ENCODE measurements around the gene POLA2.

The POLA2 gene

DNA sequence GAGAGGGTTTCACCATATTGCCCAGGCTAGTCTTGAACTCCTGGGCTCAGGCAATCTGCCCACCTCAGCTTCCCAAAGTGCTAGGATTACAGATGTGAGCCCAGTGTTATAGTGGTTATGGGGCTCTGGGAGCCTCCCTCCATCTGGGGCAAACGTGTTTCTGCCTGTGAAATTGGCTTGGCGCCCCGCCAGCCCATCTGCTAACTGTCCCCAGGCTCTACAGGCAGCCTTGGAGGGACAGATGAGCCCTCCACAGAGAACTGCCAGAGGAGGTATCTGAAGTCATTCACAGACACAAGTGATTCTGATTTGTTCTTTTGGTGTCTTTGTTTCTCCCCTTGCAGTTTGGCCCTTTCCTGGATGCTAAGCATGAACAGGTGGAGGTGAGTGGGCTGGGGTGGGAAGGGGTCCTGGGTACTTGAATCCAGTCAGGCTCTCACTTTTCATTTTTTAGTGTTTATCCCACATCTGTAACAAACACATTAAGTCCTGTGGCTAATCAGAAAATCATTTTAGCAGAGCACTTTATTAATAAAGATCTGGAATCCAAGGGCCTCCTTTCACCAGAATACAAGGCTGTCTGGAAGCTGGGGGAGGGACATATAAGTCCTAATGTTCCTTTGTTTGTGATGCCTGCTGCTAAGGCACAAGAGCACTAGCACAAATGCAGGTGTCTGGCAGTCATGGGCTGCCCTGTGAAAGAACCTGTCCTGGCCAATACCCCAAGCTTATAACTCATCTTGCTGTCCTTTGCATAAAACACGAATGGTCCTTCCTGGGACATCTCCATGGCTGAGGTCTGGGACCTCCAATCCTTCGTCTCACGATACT, 27.2 kb downstream of the POLA2 start:
- DNase-seq = no peak

DNA sequence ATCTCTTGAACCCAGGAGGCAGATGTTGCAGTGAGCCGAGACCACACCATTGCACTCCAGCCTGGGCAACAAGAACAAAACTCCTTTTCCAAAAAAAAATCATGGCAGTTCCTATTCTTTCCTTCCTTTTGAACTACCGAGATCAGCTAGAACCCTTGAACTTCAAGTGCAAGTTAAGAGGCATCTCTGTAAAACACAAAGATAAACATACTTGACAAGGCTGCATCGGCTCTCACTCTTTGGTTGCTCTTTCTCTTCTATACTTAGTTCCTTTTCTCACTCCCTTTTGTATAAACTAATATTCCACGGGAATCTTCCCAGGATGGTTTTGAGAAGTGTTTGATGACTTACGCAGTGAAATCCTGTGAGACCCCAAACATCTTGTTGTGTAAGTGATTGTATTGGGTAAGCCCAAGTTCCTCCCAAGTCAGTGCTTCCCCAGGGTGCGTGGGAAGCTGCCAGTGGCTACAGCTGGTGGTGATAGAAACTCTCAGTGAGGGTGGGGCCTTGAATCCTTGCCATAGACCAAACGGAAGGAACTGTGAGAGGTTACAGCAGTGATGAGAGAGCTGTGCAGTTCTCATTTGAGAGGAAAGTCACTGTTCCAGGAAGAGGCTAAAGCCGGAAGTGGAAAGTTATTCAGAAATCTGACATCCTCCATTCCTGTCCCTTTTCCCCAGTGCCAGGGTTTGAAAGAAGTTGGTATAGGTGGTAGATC, 28.8 kb downstream of the POLA2 start:
- DNase-seq = no peak

DNA sequence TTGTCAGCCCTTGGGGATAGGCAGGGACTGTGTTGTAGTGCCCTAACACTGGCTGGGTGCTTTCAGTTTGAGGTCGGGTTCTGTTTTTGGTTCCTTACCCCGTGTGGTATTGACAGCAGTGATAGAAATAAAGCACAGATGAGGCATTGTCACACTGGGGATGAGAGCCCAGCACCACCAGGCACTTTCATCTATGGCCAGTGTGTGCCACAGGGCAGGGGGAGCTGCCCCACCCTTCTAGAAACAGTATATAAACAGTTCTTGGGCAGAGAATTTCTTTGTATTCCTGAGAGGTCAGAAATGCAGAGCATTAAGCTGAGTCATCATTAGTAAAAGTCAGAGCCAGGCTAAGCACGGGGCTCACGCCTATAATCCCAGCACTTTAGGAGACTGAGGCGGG, 29.9 kb downstream of the POLA2 start:
- DNase-seq = no peak

DNA sequence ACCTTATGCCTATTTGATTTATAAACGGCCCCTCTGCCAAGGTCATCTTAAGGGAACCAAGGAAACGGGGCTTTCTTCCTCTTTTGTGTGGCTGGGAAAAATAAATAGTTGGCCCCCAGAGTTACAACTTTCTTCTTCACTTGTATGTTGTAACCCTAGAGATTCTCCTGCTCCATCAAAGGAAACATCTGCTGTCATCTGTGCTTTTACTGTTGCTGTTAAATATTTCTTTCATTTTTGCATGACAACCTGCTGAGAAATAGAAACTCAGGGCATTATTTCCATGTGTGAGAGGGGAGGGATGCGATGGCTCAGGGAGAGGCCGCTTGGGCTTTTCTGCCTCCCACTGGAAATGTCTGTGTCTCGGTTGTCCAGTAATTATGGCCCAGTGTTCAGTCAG, 31.1 kb downstream of the POLA2 start:
- no peak for DNase-seq

DNA sequence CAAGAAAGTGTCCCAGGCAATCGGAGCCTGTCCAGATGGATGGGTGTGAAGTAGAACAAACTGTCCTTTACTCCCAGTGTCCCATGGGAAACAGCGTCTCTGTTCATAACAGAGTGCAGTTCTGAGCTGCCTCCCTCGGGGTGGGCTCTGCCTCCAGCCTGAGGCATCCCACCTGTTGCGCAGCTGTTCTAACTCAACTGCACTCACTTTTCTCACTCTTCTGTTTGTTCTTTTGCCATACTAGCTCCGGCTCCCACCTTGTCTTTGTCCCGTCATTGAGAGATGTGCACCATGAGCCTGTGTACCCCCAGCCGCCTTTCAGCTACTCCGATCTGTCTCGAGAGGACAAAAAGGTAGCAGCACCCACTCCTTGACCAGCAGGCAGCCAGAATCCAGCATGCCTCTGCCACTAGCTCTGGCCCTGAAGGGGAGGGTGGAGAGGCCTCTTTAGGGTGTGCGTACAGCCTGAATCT, 32.2 kb downstream of the POLA2 start:
- DNase-seq = no peak

DNA sequence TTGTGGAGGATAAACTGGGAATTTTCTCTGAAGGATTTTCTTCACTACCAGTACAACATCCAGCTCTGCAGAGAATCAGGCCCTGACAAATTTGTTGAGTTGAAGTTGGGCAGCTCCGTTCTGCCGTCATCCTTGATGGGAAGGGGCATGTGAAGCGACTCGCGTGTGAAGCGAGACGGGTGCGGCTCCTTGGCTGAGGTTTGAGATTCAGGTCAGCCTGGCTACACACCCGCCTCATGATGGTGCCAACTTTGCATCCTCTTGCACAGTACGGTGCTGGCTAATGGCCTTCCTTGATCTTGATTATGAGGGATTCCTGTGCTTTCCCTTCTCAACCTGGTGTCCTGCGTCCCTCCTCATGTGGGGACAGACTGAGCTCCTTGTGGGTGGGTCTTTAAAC, 33.2 kb downstream of the POLA2 start:
- DNase-seq = no peak

DNA sequence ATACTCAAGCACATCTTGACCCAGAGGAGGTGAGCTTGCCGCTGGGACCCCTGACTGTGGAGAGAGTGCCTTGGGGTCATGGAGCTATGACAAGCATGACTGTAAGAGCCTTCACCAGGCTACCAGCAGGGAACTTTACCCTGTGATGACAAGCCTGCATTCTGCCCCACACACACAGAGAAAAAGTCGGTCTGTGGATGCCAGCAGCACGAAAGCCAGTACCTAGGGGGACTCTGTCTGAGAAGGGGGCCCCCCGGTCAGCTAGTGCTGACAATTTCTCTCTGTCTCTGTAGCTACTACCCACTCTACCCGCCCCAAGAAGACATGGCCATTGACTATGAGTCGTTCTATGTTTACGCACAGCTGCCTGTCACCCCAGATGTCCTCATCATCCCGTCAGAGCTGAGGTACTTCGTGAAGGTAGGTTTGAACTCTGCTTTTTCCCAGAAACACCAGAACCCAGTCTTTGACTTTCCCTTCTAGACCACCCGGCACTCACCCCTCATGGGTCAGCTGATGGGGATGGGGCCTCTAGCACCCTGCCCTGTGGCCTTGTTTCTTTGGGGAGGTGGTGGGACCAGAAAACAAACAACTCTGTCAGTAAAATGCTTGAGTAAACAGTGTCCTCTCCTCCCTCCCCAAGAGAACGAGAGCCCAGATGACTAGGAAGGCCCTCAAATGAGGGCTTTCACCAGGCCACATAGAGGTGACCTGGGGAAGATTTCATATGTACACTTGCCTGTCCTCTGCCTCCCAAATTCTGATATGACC, 34.0 kb downstream of the POLA2 start:
- DNase-seq = no peak

DNA sequence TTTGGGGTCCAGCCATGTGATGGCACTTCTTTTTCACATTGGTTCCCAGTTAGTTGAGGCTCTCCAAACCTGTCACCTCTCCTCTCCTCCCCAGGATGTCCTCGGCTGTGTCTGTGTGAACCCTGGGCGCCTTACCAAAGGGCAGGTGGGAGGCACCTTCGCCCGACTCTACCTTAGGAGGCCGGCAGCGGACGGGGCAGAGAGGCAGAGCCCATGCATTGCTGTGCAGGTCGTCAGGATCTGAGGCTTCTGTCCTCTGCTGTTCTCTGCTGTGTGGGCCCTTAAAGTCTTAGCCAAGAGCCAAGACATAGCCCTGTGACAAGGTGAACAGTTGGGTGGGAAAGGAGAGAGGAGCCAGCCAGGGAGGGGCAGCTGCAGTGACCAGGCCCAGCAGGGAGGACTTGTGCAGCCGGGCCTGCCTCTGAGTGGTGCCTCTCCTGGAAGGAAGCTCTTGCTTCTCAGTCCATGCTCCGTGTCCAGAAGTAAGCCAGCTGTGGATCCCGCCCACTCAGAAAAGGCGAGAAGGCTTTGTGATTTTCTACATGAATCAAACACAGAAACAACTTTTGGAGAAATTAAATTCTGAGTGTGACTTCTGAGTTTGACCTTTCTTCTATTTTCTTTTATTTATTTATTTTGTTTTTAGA, 35.4 kb downstream of the POLA2 start:
- no peak for DNase-seq

DNA sequence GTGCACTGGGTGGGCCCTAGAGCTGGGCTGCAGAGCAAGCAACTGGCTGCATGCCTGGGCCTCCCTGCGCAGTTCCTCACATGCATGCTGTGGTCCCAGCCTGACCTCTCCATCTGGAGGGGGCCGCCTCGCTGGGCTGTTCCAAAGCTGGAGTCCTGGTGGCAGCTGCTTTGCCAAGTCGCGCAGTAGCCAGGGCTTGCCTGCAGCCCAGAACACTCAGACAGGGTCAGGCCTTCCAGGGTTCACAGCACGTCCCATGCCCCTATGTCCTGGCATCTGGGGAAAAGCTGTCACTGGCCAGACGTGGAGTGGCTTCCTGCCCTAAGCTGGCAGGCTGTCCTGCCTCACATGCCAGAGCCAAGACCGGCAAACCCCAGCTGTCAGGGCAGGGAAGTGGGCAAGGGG, 36.4 kb downstream of the POLA2 start:
- no peak for DNase-seq

DNA sequence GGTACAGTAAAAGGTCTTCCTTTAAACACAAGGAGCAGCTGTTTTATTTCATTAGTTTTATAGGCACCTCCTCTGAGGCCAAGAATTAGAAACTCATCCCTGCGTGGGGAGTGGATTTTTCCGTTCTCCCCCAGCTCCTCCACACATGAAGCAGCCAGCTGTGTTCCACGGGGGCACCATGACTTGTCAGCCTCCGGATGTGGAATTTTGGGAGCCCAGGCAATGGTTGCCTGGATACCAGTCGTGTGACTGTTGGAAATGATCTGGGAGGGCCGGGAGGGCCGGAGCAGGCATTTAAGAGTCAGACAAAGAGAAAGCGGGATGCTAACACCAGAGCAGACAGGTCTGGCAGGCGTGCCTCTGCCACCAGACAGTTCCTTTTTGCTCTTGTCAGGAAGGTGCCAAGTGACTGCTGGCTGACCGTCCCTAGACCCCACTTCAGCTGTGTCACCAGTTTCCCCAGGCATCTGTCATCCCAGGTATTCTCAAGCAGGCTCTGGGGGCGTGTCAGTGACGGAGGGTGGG, 37.0 kb downstream of the POLA2 start:
- DNase-seq = no peak

DNA sequence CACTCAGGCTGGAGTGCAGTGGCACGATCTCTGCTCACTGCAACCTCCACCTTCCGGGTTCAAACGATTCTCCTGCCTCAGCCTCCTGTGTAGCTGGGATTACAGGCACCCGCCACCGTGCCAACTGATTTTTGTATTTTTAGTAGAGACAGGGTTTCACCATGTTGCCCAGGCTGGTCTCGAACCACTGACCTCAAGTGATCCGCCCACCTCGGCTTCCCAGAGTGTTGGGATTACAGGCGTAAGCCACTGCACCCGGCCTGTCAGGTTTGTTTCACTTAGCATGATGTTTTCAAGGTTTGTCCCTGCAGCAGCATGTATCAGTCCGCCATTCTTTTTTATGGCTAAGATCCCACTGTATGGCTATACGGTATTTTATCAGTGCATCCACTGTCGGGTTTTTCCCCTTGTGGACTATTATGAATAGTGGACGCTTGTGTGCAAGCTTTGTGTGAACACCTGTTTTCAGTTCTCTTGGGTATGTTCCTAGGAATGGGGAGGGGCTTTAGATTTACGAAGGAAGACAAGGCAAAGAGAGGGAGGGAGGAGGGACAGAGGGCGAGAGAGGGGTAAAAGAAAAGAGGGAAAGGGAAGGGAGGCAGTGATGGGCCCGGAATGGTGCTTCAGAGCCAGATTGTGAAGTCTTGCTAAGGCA, 39.0 kb downstream of the POLA2 start:
- DNase-seq = no peak

DNA sequence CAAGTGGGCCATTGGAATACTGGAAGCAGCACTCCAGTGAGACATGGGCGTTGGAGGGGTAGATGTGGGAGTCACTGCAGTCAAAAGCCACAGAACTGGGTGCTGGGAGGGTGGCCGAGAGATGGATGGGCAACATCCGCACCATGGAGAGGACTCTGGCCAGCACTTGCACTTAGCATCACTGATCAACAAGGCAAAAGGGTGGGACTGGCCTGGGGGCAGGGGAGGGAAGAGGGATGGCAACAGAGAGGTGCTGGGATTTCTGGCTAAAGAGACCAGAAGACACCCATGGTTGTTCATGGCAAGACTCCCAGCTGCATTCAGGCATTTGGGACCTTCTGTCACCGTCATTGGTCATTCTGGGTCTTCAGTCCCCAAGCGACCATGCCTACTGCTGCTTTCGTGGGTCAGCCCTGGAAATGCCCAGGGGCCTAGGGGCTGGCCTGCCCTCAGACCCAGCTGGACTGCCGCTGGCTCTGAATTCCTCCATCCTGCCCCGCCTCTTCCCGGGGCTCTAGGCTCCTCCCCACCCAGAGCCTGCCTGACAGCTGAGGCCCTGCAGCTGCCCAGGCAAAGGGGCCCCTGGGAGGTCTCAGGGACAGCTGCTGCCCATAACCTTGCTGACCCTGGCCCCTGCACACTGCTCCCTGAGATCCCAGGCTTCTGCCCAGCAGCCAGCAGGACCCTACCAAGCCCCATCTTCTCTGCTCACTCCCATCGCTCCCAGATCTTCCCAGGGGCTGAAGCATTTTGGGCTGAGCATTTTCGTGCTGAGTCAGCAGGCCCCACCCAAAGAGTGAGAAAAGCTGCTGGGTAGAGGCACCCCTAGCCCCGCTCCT, 39.9 kb downstream of the POLA2 start:
- no peak for DNase-seq

DNA sequence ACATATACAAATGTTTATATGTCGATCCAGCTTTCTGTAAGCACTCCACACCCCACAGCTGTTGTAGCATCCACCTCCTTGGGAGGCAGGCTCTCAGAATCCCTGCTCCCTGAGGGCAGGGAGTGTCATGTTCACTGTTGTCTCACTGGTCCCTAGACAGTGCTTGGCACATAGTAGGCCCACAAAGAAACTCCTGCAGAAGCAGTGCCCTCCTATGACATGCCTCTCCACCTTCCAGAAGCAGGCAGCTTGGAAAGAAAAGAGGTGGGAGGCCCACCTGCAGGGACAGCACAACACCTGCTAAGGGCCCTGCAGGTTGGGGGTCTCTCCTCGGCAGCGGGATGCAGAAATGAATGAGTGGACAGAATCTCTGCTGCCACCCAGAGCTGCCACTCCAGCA, 41.8 kb downstream of the POLA2 start:
- no peak for DNase-seq

DNA sequence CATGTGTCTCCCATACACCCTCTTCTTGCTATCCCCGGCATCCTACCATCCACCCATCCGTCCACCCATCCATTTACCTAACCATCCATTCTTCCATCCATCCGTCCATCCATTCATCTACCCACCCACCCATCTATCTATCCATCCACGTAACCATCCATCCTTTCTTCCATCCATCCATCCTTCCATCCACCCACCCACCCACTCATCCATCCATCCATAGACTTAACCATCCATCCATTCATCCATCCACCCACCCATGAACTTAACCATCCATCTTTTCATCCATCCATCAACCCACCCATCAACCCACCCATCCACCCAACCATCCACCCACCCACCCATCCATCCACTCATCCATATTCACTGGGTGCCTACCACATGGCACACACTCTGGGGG, 42.3 kb downstream of the POLA2 start:
- DNase-seq = no peak

DNA sequence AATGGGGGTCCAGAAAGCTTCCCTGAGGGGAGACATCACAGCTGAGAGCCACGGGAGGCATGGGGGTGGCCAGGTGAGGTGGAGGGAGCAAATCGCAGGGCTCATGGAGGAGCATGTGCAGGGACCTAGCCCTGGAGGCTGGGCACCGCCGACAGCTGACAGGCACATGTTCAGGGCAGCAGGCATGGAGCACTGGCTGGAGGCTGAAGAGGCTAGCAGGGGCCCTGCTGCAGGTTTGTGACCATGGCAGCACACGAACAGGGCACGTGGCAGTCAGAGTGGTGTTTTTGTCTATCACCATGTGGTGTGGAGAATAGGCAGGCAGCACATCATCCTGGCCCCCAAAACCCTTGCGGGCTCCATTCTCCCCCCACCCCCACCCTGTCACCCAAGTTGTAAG, 42.9 kb downstream of the POLA2 start:
- DNase-seq = no peak

DNA sequence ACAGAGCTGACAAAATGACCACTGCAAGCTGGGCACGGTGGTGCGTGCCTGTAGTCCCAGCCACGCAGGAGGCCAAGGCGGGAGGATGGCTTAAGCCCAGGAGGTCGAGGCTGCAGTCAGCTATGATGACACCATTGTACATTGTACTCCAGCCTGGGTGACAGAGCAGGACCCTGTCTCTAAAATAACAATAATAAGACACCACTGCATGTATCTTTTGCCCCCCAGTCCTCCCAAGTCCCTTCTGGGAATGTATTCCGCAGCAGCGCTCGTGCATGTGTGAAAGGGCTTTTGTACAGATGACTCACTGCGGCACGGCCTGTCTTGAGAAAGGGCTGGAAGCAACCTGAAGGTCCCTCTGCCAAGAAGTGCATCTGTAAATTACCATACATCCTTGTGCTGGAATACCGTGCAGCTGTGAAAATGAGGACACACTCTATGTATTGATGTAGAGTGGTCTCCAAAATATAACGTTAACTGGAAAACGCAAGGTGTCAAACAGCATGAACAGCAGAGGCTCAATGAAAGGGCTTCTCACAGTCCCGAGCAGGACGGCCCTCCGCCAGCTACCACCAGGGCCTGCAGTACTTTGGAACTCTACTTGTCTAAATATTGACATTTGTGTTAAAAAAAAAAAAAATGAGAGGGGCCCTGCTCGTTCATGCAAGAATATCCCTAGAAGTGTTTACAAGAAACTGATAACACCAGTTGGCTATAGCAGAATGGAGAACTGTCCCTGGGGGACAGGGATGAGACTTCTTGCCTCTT, 43.9 kb downstream of the POLA2 start:
- no peak for DNase-seq

DNA sequence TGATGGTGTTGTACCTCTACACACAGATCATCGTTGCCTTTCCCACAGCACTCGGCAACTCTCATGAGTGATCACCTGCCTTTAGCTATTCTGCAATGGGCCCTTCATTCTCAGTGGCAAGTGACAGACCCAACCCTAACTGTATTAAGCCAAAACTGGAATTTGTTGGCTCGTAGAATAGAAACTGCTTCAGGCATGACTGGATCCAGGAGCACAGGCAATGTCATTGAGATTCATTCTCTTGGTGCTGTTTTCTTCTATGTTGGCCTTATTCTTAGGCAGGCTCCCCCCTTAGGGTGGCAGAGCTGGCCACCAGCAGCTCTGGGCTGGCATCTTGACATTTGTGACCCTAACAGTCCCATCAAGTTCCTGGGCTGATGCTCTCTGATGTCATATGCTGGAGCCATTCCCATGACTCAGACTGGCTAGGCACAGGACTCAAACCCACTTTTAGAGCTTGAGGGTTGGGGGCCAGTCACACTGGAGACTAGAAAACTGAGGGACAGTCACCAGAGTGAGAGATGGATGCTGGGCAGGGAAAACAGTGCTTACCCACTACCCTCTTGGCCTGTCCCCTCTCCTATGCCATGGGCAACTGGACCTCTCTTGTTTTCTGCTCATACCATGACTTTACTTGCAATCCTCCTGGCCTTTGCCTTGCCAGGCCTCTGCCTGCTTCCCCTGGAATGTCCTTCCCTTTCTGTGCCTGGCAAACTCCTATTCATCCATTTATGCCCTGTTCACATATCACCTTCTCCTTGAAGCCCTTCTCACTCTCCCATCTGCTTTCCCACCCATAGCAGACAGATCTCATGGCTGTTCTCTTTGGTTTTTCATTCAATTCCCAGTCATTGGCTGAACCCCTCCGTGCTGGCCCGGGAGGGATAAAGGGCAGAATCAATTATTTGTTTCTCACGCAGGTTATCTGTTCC, 45.8 kb downstream of the POLA2 start:
- no peak for DNase-seq

DNA sequence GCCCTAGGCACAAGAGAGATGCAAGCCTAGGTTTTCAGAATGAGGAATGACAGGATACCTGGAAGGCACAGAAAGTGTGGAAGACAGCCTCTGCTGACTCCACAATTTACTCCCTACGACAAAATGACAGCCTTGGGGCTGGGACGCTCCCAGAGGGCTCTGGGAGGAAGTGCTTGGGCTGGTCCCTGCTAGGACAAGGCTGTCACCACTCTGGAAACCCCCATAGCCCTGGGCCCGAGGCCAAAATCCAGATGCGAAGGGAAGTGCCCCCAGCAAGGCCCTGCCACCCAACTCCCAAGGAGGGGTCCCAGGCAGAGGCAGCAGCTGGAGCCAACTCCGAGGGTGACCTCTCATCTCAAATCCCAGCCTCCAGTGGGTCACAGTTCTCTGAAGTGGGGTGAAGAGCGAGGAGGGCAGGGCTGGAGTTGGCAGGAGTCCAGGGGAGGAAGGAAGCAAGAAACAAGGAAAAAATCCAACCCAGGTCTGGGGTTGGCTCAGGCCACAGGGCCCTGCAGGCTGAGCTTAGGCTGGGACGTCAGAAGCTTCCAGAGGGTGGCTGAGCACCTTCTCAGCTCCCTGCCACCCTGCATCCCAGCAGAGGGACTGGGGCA, 46.6 kb downstream of the POLA2 start:
- no peak for DNase-seq

DNA sequence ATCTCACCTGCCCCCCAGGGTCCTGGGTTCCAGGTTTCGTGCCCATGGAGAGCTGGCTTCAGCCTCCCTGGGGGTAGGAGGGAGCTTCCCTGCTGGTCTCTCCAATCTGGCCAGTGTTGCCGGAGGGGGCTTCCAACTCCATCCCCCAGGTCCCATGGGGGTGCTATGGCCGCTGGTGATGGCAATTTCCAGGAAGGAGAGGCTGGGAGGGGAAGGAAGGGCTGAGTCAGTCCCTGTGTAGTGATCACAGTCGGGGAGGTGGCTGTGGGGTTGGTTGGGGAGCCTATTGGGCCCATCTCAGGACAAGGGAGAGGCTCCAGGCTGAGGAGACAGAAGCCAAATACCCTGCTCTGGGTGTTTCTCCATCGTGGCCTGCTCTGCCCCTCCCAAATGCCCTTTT, 47.2 kb downstream of the POLA2 start:
- no peak for DNase-seq

All from effector CD4-positive, alpha-beta T cell (primary cell).